ENCODE data around the gene IGBP1.

DNA sequence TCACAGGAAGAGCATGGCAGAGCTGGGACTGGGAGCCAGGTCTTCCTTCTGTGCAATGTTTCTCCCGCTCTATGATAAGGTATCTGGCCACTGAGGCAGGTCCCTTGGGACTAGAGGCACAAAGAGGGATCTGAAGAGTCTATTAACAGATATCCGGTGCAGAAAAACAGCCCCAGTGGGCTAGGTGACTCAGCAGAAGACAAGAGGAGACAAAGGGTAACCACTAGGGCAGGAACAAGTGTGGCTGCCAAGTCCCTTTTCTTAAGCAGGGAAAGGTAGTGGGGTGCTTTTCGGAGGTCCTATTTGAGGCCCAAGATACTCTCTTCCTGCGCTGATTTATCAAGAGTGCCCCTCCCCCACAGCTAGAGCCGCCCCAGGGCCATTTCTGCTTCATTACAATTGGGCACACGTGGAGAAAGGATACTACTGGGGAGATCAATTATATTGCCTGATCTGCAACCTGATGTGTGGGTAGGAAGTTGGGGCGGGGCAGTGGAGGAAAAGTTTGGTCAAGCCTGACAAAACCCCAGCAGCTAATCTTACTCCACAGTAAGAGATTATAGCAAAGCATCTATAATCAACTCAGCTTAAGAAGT, 43.8 kb downstream of the IGBP1 start, which contains the start of gene DGAT2L6:
- TF ChIP-seq, protein P1, sequence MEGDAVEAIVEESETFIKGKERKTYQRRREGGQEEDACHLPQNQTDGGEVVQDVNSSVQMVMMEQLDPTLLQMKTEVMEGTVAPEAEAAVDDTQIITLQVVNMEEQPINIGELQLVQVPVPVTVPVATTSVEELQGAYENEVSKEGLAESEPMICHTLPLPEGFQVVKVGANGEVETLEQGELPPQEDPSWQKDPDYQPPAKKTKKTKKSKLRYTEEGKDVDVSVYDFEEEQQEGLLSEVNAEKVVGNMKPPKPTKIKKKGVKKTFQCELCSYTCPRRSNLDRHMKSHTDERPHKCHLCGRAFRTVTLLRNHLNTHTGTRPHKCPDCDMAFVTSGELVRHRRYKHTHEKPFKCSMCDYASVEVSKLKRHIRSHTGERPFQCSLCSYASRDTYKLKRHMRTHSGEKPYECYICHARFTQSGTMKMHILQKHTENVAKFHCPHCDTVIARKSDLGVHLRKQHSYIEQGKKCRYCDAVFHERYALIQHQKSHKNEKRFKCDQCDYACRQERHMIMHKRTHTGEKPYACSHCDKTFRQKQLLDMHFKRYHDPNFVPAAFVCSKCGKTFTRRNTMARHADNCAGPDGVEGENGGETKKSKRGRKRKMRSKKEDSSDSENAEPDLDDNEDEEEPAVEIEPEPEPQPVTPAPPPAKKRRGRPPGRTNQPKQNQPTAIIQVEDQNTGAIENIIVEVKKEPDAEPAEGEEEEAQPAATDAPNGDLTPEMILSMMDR (conservative IDR thresholded peaks at IDR 0.05) = no peak
- no peak for TF ChIP-seq EZH2 (IDR thresholded peaks at IDR 0.05; ENCODE audit: low read depth)

Data from PC-9 (cell line).